Heart left ventricle (tissue), 16 donors: Measurements from ENCODE around the gene OTOA. TPM values are rescaled to one million over a fixed set of nuclear protein-coding genes. Genes with fewer than 3 reads are reported as not detected.
"Not testable (repeated sequence)": the region's sequence is repeated elsewhere in the genome, so short reads cannot be mapped to it uniquely, and the experiment has no call there.

Experiments used
- ATAC-seq, 4 donors: fragments of 200-7000 bp; cut with Tn5 transposase; one replicate each; pipeline ENCODE4 v1.9.1; 2020 to 2022; ENCODE audit warnings: moderate library complexity in 4 of 4, mild to moderate bottlenecking in 3 of 4, moderate number of reproducible peaks in 1 of 4
- DNase-seq, 5 donors: peaks; one replicate each; pipeline ENCODE4 v3.0.0-alpha.2; 2020
- H3K27ac ChIP-seq, 12 donors: fragments of 200-600 bp; sonication (generic) in 4 of 12; one replicate each; pipeline versions ENCODE4 v1.5.0 to v1.8.0; 2016 to 2022; ENCODE audit warnings: mild to moderate bottlenecking in 2 of 12
- H3K27me3 ChIP-seq, 9 donors: fragments of 200-600 bp; sonication (generic) in 2 of 9; one replicate each; pipeline versions ENCODE4 v1.5.1 to v1.8.0; 2016 to 2022; ENCODE audit warnings: mild to moderate bottlenecking in 3 of 9
- H3K36me3 ChIP-seq, 9 donors: fragments of 200-600 bp; sonication (generic) in 2 of 9; one replicate each; pipeline versions ENCODE4 v1.5.0 to v1.8.0; 2018 to 2022; ENCODE audit warnings: mild to moderate bottlenecking in 2 of 9
- H3K4me1 ChIP-seq, 12 donors: fragments of 200-600 bp; sonication (generic) in 4 of 12; one replicate each; pipeline versions ENCODE4 v1.5.0 to v1.8.0; 2016 to 2022; ENCODE audit warnings: mild to moderate bottlenecking in 3 of 12
- H3K4me3 ChIP-seq, 12 donors: fragments of 200-600 bp; sonication (generic) in 4 of 12; one replicate each; pipeline versions ENCODE4 v1.5.0 to v1.8.0; 2017 to 2022; ENCODE audit warnings: mild to moderate bottlenecking in 9 of 12, moderate library complexity in 4 of 12
- H3K9me3 ChIP-seq, 12 donors: fragments of 200-600 bp; sonication (generic) in 4 of 12; one replicate each; pipeline versions ENCODE4 v1.5.0 to v1.8.0; 2016 to 2022; ENCODE audit warnings: mild to moderate bottlenecking in 1 of 12
- WGBS, 4 donors: extraction: QIAGEN DNeasy Blood & Tissue Kit in 2 of 4; methylation state at CpG; one replicate each; pipeline versions ENCODE4 v1.1.5 to v1.1.7; 2013 to 2018; 5-methylcytosine and 5-hydroxymethylcytosine counted together
- intact Hi-C, 10 donors: fragments of 100-400 bp; cut with DNase I; formaldehyde crosslinking; loops; one replicate each; pipeline versions ENCODE4 v1.11.1 to v1.14.2; 2022
- polyA plus RNA-seq, 2 donors: library from polyadenylated mRNA; stranded (reverse); fragments of 200-250 nt; gene quantifications; one replicate each; pipeline ENCODE4 v1.2.3, GENCODE V29; 2013
- total RNA-seq, 9 donors: library from RNA; depleted of rRNA in 2 of 9; stranded (reverse); fragments of >200 nt in 2 of 9; fragmentation: NEBNext Ultra II Directional in 3 of 9; extraction: Animal tissue kit (Norgen Biotek cat#: 25700) in 3 of 9; gene quantifications; one replicate each; pipeline versions ENCODE4 v1.1.0 to v1.2.4, GENCODE V29; 2016 to 2023
- donor health status: ischemic (EF 13 %, LVEDD 7.1; RV severe dilation, severe dysfunction).
- donor health status: healthy with polysubstance abuse.
- donor health status: DM: no; HTN: yes; CAD: no.
- donor health status: DM: no; HTN: no; CAD: no.
- donor health status: ischemic (EF 25% LVEDD 6.9; RV normal size, moderate dysfunction).
- donor health status: ischemic (EF 25% LVEDD 5.7; RV mildly dilated, moderate dysfunction).
- donor health status: healthy.
- donor health status: DM: yes; HTN: yes; CAD: no.
- donor health status: ischemic (EF 35%, LVEDD 5.7; RV mildly dilated, moderate dysfunction).
- donor health status: nonischemic (EF 11% LVEDD 7.7; RV severe dilation, severe dysfunction).
- donor health status: DM: yes; HTN: yes; CAD: no.
- donor health status: PGD.
- donor health status: ischemic (EF 29% LVEDD 5.4; RV normal size, mild dysfunction).
- donor health status: nonischemic (EF 23%, LVEDD 6.1; RV moderate dilation, normal function).

The OTOA gene
- total and polyA plus RNA-seq, 11 donors = 0.03 to 0.41 (median 0.27) TPM; not detected in 7

DNA sequence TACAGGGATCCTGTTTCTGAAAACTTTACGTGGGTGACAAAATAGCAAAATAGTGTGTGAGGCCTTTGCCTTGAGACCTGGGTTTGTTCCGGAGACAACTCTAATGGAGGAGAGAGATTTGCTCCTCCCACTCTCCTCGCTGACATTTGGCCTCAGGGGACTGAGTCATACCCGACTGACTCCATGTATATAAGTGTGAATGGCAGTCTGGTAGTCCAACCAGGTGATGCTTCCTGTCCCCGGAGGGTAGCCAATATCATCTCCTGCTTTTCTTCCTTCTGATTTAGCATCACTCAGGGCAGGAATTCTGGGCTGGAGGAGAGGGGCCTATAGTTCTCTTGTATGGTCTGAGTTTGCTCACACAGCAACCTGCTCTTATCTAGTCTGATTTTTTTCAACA, 106.8 kb downstream of the OTOA start:
- H3K27me3 ChIP-seq, intact Hi-C loops, H3K4me3 ChIP-seq, H3K9me3 ChIP-seq, H3K27ac ChIP-seq, H3K36me3 ChIP-seq, DNase-seq: not testable (repeated sequence)
- 83 to 93% (median 89%) methylated on average over 1 of the region's 5 CpGs; no CpG with 5 or more reads in 1 of the 4 donors for WGBS, 4 donors
- H3K4me1 ChIP-seq = peaks cover 0 to 14% (median 4%) of the 10 kb centered on the region in 12 donors
- peak in 1 of 4 donors; percentile 11 for ATAC-seq

DNA sequence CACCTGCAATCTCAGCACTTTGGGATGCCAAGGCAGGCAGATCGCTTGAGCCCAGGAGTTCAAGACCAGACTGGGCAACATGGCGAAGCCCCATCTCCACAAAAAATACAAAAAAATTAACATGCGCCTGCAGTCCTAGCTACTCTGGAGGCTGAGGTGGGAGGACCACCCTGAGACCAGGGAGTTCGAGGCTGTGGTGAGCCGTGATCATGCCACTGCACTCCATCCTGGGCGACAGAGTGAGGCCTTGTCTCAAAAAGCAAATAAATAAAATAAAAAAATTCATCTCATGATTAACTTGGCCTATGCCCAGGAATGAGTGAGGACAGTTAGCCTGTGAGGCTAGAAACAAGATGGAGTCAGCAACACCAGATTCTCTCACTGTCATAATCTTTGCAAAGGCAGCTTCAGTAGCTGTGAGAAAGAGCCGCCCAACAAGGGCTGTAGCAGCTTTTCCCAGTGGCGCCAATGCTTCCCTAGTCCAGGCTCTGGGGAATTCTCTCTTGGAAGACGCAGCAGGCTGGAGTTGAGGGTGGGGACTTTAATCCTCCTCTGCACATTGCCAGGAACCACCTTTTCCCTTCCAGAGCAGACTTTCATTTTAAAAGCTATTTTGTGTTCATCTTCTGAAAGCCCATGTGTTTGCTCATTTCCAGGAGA, 108.9 kb downstream of the OTOA start:
- H3K9me3 ChIP-seq, intact Hi-C loops, H3K27me3 ChIP-seq, H3K36me3 ChIP-seq: not testable (repeated sequence)
- Histone ChIP-seq H3K4me3 (peak overlapping the region in 6 of 12 donors; percentile 5 to 28 (median 18)), H3K4me1 (peaks cover 0 to 14% (median 4%) of the 10 kb centered on the region in 12 donors), H3K27ac (peak overlapping the region in 9 of 12 donors; percentile 19 to 77 (median 60))
- 63 to 79% (median 70%) methylated on average over 9 of the region's 9 CpGs for WGBS, 4 donors
- ATAC-seq (peak; percentile 30 to 89 (median 73)), DNase-seq (peak; percentile 51 to 79 (median 64))

DNA sequence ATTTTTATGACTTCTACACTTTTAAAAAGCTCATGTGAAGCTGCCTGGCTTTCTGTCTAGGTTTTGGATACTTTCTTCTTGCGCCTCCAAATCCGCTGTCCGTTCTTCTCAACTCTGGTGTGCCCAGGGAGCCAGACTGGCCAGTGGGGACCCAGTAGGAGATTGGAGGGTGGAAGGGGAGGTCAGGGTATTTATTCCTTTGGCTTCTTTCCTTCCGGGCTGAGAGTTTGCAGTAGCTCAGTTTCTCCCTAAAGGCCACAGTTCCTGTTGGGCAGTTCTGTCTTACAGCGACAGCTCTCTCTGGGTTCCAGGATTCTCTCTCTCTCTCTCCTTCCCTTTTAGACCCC, 109.4 kb downstream of the OTOA start:
- Histone ChIP-seq H3K4me3 (peak overlapping the region in 6 of 12 donors; percentile 5 to 28 (median 18)), H3K27ac (peak overlapping the region in 9 of 12 donors; percentile 19 to 77 (median 60)), H3K4me1 (peaks cover 0 to 14% (median 4%) of the 10 kb centered on the region in 12 donors)
- H3K36me3 ChIP-seq, ATAC-seq, intact Hi-C loops, H3K9me3 ChIP-seq, H3K27me3 ChIP-seq, DNase-seq: not testable (repeated sequence)
- 50 to 65% (median 58%) methylated on average over 5 of the region's 5 CpGs for WGBS, 4 donors

DNA sequence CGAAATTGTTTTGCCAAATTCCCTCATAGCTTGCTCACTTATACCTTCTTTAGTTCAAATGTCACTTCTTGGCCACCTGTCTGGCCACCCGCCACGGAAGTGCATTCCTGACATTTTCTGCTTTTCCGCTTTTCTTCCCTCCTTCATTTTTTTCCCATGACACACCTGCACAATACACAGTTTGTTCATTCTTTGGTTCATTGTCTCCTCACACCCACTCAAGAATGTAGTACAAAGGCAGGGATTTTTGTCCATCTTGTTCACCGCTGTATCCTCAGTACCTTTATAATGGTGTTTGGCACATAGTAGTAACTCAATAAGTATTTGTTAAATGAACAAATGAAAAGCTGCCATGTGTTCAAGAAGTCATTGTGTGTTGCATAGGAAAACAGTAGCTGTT, 116.8 kb downstream of the OTOA start:
- H3K27me3 ChIP-seq, H3K27ac ChIP-seq, ATAC-seq, intact Hi-C loops, H3K36me3 ChIP-seq, DNase-seq, H3K4me1 ChIP-seq, H3K9me3 ChIP-seq, H3K4me3 ChIP-seq: not testable (repeated sequence)
- WGBS, 4 donors = no CpG with 5 or more reads among the region's 5 CpGs

DNA sequence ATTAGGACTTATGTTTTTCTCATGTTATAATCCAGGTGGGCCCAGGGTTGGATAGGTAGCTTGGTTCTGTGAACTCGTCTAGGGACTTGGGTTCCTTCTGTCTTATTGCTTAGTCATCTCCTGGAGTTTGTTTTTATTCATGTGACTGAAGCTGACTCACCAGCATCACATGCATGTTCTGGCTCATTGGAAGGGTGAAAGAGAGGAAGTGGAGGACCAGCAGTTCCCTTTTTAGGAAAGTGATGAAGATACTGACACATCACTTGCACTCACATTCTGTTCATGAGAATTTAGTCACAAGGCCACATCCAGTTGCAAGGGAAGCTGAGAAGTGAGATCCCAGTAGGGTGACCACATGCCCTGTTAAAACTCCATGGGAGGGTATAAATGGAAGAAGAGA, 126.7 kb downstream of the OTOA start:
- DNase-seq, H3K4me1 ChIP-seq, H3K27ac ChIP-seq, intact Hi-C loops, H3K4me3 ChIP-seq, H3K36me3 ChIP-seq, H3K27me3 ChIP-seq, H3K9me3 ChIP-seq: not testable (repeated sequence)
- peak; percentile 57 to 88 (median 84) for ATAC-seq
- WGBS, 4 donors = 38 to 46% methylated on average over 1 of the region's 1 CpG; no CpG with 5 or more reads in 2 of the 4 donors

DNA sequence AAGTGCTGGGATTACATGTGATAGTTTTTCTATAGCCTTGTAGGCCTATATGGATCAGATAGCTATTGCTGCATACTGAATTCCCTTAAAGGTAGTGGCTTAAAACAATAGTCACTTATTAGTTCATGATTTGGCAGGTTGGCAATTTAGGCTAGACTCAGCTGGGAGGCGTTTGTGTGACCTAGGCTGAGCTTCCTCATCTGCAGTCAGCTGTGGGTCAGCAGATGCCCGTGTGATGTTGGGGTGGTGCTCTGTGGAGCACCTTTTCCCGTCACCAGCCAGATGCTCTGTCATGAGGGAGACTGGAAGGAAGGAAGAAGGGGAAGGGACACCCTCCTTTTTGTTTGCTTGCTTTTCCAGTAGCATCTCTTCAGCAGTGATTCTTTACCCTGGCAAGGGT, 129.5 kb downstream of the OTOA start:
- ATAC-seq = peak in 3 of 4 donors; percentile 43 to 63 (median 49)

DNA sequence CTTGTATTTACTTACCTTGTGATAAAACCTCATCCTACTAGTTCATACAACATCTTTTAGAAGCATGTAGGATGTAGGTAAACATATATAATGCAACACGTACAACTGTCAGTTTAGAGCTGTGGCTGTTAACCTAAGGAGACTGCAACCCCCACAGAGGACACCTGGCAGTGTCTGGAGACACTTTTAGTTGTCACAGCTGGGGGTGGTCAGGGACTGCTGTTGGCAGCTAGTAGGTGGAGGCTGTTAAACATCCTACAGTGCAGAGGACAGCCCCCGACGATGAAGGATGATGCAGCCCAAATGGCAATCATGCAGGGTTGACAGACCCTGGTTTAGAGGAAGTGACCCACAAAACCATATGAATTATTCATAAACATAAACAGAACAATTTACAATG, 134.8 kb downstream of the OTOA start:
- H3K27ac ChIP-seq, ATAC-seq, intact Hi-C loops, H3K9me3 ChIP-seq, H3K4me3 ChIP-seq, H3K27me3 ChIP-seq, H3K4me1 ChIP-seq, DNase-seq: not testable (repeated sequence)
- H3K36me3 ChIP-seq = peaks cover 0 to 24% (median 6%) of the 10 kb centered on the region in 9 donors
- WGBS, 4 donors = no CpG with 5 or more reads among the region's 3 CpGs

More for the DNA sequence above, 129.5 kb downstream of the OTOA start:
- H3K4me1 ChIP-seq, intact Hi-C loops, H3K9me3 ChIP-seq, H3K4me3 ChIP-seq, H3K27me3 ChIP-seq, H3K27ac ChIP-seq: not testable (repeated sequence)
- H3K36me3 ChIP-seq = peaks cover 0 to 13% (median 6%) of the 10 kb centered on the region in 9 donors
- DNase-seq = peak in 1 of 5 donors; percentile 20
- WGBS, 4 donors = 59 to 68% methylated on average over 2 of the region's 3 CpGs; no CpG with 5 or more reads in 2 of the 4 donors
